CD4-positive, alpha-beta T cell treated with Interleukin-6 for 4 hours (primary cell): ENCODE measurements around the gene PSAP.
"Not testable (repeated sequence)": the region's sequence is repeated elsewhere in the genome, so short reads cannot be mapped to it uniquely, and the experiment has no call there.

ENCODE experiments used
- DNase-seq: peaks from one replicate; pipeline ENCODE4 v3.0.0-alpha.2; 2020; ENCODE audit warnings: mixed read lengths

The PSAP gene

DNA sequence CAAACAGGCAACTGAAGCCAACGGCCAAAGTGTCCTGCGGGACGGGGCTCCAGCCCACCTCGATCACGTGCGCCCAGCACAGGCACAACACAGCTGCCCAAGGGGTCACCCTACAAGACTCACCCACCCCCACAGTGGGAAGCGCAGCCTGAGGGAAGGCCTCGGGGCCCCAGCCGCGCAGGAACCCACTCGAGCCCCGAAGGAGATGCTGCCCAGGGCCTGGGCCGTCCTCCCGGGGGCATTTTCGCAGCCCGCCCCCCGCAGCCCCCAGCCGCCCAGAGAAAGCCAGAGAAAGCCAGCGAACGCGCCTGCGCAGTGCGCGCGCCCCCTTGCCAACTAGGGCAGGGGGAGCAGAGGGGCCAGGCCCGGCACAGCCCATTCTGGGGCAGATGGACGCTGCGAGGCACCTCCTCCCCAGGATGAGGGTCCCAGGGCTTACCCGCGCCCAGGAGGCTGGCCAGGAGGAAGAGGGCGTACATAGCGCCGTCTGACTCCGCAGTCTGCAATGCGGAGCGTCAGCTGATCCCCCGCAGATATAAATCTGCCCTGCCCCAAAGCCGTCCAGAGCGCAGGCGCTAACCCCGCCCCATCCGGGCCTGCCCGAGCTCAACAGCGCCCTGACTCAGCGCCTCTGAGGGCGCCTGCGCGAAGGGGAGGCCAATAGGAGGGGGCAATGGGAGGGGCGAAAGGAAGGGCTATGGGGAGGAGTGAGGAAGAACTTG lies at the start of gene PSAP:
TSS of gene PSAP (minus strand) at position 509 of the 722 bp plus-strand sequence. CDS start at position 479, 30 bp downstream.
- DNase-seq, result peak; percentile 100

DNA sequence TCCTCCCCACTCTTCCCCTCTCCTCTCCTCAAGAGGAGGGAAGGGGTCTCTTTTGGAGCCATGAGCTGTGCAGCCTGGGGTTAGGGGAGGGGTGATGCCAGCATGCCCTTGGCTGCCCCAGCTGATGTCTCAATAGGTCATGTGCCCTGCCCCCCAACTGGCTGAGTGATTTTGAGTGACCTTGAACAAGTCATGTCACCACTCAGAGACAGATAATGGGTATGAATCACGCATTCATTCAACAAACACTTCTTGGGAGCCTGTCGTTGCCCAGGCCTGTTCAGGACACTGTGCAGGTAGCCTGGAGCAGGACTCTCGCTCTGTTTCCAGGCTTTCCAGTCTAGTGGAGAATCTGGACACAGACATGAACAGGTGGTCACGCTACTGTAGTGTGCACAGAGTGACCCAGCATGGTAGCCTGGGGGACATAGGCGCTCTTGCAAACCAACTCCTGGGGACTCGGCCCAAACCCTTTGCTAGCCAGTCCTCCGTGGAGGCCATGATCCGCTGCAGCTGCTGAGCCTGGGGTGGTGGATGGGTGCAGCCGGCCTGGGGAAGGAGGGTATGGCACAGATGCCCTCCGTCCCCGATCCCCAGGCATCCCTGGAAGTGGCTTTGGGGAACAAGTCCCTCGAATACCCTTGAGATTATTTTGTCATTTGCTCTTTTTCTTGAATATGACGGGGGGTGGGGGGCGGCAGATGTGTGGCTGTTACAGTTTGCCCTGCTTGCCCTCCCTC lies 49.6 kb upstream of the PSAP start:
- no peak for DNase-seq

DNA sequence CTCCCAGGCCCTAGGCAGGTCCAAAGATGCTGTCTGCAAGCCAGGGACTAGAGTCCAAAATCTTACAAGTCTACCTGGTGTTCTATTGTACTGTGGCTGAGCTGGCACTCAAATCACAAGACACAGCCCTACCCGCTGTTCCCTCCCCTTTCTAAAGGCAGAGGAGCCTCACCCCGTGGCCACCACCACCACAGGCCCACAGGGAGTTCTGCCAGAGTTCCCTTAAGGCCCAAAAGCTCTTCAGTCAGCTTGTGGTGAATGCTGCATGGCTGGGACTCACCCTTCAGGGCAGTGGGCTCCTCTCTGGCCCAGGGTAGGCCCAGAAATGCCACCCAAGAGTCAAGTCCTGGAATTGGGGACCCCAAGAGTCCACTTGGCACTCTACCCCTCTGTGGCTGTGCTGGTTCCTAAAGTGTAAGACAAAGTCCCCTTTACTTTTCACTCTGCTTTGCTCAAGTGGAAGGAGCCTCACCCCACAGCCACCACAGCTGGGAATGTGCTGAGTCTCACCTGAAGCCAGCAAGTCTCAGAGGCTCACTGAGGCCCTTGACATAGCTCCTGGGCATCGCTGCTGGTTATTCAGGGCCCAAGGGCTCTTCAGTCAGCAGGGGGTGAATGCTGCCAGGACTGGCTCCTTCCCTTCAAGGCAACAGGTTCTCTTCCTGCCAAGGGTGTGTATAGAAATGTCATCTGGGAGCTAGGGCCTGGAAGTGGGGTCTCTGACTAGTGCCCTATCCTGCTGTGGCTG lies 48.8 kb upstream of the PSAP start:
- no peak for DNase-seq

DNA sequence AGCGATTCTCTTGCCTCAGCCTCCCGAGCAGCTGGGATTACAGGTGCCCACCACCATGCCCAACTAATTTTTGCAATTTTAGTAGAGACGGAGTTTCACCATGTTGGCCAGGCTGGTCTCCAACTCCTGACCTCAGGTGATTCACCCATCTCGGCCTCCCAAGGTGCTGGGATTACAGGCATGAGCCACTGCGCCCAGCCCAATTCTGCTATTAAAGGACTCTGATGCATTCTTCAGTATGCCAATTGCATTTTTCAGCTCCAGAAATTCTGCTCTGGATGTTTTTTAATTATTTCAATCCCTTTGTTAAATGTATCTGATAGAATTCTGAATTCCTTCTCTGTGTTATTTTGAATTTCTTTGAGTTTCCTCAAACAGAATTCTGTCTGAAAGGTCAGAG lies 47.3 kb upstream of the PSAP start:
- DNase-seq, result not testable (repeated sequence)

DNA sequence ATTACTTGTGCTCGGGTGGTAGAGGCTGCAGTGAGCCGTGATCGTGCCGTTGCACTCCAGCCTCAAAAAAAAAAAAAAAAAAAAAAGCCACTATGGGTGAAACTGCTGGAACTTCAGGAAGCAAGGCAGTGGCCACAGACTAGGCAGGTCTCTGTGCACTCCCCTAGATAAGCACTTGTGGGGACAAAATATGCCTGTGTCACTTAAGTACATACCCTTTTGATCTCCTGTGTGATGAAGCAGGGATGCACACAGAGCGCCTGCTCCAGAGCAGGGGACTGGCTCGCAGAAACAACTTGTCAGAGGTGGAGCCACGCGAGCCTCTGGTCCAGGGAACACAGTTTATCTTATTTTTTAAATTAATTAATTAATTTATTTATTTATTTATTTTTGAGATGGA lies 42.9 kb upstream of the PSAP start:
- no peak for DNase-seq

DNA sequence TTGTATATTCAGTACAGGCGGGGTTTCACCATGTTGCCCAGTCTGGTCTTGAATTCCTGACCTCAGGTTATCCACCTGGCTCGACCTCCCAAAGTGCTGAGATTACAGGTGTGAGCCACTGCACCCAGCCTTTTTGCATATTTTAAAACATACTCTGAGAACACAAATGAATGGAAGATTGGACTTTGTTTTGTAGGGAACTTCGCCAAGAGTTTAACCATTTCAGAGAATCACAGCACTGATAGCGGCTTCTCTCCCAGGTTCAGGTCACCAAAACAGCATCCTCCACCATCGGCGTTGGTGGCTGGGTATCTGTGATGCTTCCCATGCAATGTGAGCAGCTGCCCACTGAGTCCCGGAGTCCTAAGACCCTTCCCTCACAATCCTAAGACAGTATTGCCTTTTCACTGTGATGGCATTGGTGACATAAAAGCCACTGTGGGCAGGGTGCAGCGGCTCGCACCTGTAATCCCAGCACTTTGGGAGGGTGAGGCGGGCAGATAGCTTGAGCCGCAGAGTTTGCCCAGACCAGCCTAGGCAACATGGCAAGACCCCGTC lies 42.3 kb upstream of the PSAP start:
- no peak for DNase-seq

DNA sequence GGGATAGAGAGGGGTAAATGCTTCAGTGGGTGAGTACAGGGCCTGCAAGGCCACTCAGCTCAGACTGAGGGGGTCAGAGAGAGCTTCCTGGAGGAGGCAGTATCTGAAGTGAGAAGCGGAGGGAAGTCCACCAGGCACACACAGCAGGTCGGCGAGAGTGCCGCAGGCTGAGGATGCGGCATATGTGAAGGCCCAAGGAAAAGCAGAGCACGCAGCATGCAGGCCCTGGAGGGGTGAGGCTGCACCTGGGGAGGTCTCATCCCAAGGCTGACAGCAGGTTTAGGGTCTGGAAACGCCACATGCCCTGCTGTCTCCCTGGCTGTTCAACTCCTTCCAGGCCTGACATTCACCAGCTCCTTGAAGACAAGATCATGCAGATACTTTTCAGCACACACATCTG lies 40.4 kb upstream of the PSAP start:
- no peak for DNase-seq

DNA sequence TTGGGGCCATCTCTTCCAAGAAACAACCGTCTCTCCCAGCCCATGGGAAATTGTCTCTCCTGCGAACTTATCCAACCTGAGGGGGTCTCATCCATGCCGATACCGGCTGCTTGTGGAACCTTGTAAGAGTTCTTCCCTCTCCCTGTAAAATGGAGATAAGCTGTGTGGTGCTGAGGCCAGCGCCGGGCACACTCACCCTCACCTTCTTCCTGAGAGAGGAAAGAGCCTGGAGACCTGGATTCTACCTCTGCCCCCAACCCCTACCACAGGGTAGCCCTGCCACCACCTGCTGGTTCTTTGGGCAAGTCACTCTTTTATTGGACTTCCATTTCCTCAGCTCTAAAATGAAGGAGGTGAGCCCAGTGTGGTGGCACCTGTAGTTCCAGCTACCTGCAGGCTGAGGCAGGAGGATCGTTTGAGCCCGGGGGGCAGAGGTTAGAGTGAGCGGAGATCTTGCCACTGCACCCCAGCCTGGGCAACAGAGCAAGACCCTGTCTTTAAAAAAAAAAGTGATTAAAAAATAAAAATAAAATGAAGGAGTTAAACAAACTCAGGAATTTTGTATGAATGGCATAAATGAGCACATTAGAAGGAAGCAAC lies 38.4 kb upstream of the PSAP start:
- no peak for DNase-seq

DNA sequence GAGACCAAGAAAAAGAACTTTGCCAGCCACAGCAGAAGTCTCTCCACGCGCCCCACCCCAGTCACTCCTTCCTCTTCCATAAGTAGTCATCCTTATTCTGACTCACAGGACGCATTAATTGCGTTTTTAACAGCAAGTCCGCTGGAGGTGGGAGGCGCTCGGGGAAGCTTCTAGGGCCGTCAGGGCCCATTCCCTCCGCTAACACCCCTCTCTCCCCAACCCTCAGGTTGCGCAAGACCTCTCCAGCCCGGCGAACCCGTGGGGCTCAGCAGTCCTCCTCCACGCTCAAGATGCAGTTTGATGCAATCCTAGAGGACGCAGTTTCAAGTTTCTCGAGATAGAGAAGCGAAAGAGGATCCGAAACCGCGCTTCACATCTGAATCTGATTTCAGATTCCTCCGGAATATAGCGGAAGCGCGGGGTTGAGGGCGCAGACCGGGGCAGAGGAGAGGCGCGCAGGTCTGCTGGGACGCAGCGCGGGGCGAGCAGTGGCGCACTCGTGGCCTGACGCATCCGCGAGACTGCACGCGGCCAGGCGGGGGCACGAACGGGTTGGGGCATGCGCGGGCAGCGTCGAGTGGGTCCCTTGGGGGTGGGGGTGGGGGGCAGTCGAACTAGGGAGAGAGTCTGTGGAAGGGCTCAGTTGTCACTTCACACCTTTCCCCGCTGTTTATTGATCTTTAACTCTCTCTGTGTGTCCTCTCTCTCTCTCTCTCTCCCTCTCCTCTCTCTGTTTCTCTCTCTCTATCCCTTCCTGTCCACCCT lies 37.8 kb upstream of the PSAP start:
- peak; percentile 56 for DNase-seq

DNA sequence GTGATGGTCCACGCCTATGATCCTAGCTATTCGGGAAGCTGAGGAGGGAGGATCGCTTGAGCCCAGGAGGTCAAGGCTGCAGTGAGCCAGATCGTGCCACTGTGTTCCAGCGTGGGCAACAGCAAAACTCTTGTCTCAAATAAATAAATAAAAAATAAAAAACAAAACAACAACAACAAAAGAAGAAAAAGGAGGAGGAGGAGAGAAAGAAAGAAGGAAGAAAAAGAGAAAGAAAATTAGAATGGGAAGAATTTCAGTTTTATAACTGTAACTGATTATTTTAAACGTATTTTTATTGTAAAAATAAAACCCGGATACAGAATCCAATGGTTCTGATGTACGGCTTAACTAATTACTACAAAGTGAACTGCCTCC lies 37.2 kb upstream of the PSAP start:
- no peak for DNase-seq

DNA sequence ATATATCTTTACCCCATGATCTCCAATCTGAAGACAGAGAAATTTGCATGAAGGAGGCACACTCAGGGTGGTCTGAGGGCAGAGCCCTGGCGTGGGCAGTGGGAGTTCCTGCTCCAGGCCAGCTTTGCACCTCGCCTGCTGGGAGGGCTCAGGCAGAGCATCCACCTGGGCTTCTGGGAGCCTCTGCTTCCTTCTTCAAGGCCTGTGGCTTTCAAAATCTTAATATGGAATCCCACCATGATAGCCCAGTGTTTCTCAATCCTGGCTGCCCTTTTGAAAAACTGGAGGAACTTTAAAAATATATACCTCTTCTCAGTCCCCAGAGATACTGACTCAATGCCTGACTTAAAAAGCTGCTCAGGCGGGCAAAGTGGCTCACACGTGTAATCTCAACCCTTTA lies 36.7 kb upstream of the PSAP start:
- DNase-seq, result no peak

DNA sequence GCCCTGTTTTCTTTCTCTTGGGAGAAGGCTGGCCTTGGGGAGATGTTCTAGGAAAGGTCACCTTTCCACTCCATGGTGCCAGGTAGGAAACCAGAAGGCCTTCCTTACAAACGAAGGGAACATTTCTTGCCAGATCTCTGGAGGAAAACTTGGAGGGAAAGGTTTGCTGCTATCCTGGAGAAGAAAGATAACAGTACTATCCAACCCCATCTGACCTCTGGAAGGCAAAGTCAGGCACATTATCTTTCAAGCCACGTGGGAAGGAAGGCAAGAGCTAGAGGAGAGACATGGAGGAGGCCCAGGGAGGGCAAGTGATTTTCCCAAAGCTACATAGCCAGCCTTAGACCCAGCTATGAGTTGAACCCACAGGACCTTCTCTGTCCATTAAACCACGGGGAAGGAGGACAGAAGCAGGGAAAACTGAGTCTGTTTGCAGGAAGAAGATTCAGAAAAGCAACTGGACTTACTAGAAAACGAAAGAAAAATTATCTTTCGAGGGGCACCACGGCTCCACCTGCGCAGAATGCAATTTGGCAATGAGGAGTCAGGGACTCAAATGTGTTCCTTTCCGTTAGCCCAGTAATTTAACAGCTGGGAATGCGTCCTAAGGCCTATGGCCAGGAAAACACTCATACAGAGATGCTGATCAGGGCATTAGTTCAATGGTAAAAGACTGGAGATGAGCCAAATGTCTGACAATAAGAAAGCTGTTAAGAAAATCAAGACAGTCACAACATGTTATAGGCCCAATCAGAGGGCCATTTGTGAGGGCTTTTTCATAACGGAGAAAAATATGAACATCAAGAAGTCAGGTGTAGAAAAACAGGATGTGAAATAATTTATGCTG lies 32.0 kb upstream of the PSAP start:
- no peak for DNase-seq

DNA sequence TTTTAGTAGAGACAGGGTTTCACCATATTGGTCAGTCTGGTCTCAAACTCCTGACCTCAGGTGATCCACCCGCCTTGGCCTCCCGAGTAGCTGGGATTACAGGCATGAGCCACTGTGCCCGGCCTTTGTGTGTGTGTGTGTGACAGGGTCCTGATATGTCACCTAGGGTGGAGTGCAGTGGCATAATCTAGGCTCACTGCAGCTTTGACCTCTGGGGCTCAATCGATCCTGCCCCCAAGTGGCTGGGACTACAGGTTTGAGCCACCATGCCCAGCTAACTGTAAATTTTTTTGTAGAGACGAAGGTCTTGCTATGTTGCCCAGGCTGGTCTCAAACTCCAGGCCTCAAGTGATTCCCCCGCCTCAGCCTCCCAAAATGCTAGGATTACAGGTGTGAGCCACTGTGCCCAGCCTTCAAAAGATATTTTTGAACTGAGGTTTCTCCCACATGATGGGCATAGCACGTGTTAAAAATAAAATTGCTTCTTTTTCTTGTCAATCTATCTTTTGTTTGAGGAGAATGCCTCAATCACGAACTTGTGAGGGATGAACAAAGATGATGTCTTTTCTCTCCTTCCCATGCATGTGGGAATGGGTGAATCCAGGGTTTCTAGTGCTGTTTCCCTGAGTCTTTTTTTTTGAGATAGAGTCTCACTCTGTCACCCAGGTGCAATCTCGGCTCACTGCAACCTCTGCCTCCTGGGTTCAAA lies 30.8 kb upstream of the PSAP start:
- DNase-seq, result no peak

DNA sequence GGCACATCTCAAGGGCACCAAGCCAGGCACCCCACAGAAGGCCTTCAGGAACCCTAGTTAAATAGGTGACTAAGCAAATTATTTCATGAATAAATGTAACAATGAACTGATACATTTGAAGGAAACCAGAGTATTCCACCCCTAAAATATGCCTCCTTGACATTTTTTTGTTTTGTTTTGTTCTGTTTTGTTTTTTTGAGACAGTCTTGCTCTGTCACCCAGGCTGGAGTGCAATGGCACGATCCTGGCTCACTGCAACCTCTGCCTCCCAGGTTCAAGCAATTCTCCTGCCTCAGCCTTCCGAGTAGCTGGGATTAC lies 30.2 kb upstream of the PSAP start:
- not testable (repeated sequence) for DNase-seq

DNA sequence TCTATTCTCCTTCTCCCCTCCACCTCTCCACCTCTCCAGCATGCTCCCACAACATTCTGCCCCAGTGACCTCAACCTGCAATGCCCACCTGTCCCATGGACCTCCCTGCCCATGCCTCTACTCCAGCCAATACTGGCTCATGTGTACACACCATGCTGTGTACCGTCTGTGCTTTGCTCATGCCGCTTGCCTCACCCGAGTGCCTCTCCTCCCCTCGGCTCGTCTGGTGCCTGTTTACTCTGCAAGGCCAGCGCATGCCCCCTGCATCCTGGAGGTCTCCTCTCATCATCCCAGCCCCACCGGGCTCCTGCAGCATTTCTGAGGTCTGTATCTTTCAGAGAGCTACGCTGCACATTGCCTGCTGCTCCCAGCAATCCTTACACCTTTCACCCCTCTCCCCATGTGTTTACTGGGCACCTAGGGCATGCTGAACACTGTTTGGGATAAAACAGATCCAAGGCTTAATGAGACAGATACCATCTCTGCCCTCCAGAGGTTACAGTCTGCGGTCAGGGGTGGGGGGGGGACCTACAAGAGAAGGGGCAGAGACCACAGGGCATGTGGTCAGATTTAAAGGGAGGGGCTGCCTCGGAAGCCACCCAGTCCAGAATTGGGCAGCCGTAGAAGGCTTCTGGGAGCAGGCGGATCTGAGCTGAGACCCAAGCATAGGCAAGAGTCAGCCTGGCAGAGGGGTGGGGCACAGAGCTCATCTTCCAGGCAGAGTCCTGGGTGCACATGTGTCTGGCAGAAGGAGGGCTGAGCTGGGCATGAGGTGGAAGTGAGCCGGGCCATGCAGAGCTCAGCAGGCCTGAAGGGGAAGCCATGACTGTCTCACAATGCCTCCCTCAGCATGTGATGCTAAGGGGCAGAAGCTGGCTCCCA lies 29.6 kb upstream of the PSAP start:
- DNase-seq, result no peak

DNA sequence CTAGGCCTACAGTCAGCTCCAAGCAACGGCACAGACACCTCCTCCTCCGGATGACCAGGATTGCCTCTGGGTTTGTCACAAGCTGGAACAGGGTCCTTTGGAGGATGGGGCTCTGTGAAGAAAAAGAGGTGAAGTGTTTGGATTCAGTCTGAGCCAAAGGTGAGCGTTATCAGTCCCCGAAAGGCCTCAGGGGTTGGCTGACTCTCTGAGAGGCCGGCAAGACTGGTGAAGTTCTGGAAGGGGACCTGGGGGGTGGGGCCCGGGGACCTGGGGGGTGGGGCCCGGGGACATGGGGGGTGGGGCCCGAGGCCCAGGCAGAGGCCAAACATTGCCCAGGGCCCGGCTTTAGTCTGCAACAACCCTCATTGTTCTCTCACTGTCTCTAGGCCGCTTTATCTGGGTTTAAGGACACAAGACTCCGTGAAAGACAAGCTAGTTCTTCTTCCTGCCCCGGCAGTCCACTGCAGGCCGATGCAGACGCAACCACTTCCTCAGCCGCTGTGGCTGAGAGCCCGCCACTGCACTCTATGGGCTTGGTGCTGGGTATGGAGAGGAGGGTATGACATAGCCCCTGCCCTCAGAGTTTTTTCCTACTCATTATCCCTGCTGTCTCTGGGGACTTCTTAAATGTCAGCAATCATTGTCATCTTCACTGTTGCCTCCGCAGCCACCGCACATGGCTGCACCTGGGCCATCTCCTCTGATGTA lies 27.4 kb upstream of the PSAP start:
- peak; percentile 48 for DNase-seq

DNA sequence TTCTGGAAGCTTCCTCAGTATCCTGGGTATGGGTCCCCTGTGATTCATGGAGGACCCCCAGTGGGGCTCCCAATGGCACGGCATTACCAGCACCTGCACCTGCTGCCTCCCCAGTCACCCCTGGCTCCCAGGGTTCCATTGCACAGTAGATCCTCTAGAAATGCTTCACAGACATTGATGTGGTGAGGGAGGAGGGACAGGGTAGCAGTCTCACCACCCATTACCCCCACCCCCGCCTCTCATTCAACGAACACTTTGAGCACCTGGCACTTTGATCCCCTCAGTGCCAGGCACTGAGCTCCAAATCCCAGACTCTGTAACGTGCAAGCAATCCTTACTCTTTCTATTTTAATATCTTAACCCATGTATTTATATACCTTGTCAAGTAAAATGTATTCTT lies 26.8 kb upstream of the PSAP start:
- no peak for DNase-seq

DNA sequence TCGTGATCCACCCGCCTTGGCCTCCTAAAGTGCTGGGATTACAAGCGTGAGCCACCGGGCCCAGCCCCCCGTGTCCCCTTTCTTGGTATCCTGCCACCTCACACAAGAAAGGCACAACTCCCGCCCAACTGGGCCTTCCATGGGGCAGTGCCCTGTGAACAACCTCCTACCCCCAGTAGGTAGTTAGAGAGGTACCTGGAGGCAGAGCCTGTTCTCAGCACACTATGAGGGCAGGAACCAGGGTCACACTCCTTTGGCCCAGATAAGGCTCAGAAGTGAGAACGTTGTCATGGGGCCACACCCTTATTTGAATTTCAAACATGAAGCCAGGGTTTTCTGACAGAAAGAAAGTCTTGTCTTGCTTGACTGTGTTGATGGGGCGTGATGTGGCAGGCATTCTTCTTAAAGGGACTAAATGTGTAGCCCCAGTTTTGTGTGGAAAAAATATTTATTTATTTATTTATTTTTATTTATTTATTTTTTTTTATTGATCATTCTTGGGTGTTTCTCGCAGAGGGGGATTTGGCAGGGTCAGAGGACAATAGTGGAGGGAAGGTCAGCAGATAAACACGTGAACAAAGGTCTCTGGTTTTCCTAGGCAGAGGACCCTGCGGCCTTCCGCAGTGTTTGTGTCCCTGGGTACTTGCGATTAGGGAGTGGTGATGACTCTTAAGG lies 23.8 kb upstream of the PSAP start:
- not testable (repeated sequence) for DNase-seq
